ENCODE results near the gene GLB1L. TPM values are rescaled to one million over a fixed set of nuclear protein-coding genes. Genes with fewer than 3 reads are reported as not detected.
"Not testable (repeated sequence)": the region's sequence is repeated elsewhere in the genome, so short reads cannot be mapped to it uniquely, and the experiment has no call there.

The GLB1L gene
- total RNA-seq, 1 donor from 2014 or later, result 5.7 TPM

- intact Hi-C loops (cut with micrococcal nuclease), result loop anchor here (5.0 kb wide), 2 partner anchors 152 to 537 kb away; partner anchors contain the start of genes RNF25 and STK36
These were observed 35.7 kb downstream of the GLB1L start for GRCh38 chr2:219209236-219210195.

- intact Hi-C loops (cut with micrococcal nuclease), result loop anchor here (5.0 kb wide), 2 partner anchors 151 to 536 kb away; partner anchors contain the start of genes RNF25 and STK36
These were observed 37.1 kb downstream of the GLB1L start for GRCh38 chr2:219207884-219208740.

- intact Hi-C loops (cut with micrococcal nuclease), result loop anchor here (5.0 kb wide), 2 partner anchors 150 to 535 kb away; partner anchors contain the start of genes RNF25 and STK36
These were observed 37.9 kb downstream of the GLB1L start for GRCh38 chr2:219207134-219207883.

GRCh38 chr2:219206328-219207133, 38.7 kb downstream of the GLB1L start, which contains the start of gene ZFAND2B:
ZFAND2B (plus strand) TSS chr2:219206782; CDS start chr2:219206988, 206 bp downstream.
- intact Hi-C loops (cut with micrococcal nuclease), result loop anchor here (1.0 to 5.0 kb wide), 12 partner anchors 13 to 534 kb away; partner anchors contain the start of genes ANKZF1, ATG9A, CHPF and DNAJB2

GRCh38 chr2:219205981-219206327, 39.3 kb downstream of the GLB1L start:
- intact Hi-C loops (cut with micrococcal nuclease), result loop anchor here (1.0 to 5.0 kb wide), 12 partner anchors 13 to 534 kb away; partner anchors contain the start of genes ANKZF1, ATG9A, CHPF and DNAJB2

GRCh38 chr2:219205165-219205538, 40.1 kb downstream of the GLB1L start:
- intact Hi-C loops (cut with micrococcal nuclease), result loop anchor here (5.0 kb wide), 2 partner anchors 148 to 533 kb away; partner anchors contain the start of genes RNF25 and STK36

- intact Hi-C loops (cut with micrococcal nuclease), result loop anchor here (5.0 kb wide), 2 partner anchors 147 to 532 kb away; partner anchors contain the start of genes RNF25 and STK36
These were observed 40.6 kb downstream of the GLB1L start for GRCh38 chr2:219204425-219205164.

GRCh38 chr2:219201331-219201730, 43.9 kb downstream of the GLB1L start:
- intact Hi-C loops (cut with micrococcal nuclease), result not testable (repeated sequence)

- intact Hi-C loops (cut with micrococcal nuclease), result not testable (repeated sequence)
These were observed 44.5 kb downstream of the GLB1L start for GRCh38 chr2:219200502-219201326.

- intact Hi-C loops (cut with micrococcal nuclease), result no loop called here
These were observed 45.6 kb downstream of the GLB1L start for GRCh38 chr2:219199470-219200211.

- intact Hi-C loops (cut with micrococcal nuclease), result no loop called here
These were observed 46.3 kb downstream of the GLB1L start for GRCh38 chr2:219198974-219199373.

- intact Hi-C loops (cut with micrococcal nuclease), result no loop called here
These were observed 47.9 kb downstream of the GLB1L start for GRCh38 chr2:219197388-219197787.

- intact Hi-C loops (cut with micrococcal nuclease), result no loop called here
These were observed 58.3 kb downstream of the GLB1L start for GRCh38 chr2:219186754-219187456.
